CD4-positive, alpha-beta T cell treated with Interleukin-1 beta for 1 hour (primary cell): ENCODE data around the gene TEAD2.
"Not testable (repeated sequence)": the region's sequence is repeated elsewhere in the genome, so short reads cannot be mapped to it uniquely, and the experiment has no call there.

Experiments used
- DNase-seq, 2 donors: peaks; one replicate each; pipeline ENCODE4 v3.0.0-alpha.2; 2020 to 2022

TEAD2 gene

DNA sequence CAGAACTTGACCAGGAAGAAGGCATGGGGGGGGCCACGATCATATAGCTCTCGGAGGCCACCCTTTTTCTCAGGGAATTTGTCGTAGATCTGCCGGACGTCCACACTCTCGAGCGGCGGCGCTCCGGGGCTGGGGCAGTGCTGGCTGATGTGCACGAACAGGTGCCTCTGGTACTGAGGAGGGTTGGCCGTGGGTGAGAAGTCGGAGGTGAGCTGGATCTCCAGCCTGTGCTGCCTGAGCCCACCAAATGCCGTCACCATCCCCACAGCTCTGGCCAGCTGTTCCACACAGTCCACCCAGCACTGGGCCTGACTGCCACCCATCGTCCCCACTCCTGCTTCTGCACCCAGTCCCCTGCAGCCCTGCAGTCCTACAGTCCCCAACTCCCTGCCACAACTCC is 15.0 kb downstream of the TEAD2 start:
- no peak for DNase-seq

- no peak for DNase-seq
Measured at GRCh38 chr19:49344505-49345423, 17.5 kb downstream of the TEAD2 start.

GRCh38 chr19:49343123-49343522 is 19.1 kb downstream of the TEAD2 start:
- no peak for DNase-seq

DNA sequence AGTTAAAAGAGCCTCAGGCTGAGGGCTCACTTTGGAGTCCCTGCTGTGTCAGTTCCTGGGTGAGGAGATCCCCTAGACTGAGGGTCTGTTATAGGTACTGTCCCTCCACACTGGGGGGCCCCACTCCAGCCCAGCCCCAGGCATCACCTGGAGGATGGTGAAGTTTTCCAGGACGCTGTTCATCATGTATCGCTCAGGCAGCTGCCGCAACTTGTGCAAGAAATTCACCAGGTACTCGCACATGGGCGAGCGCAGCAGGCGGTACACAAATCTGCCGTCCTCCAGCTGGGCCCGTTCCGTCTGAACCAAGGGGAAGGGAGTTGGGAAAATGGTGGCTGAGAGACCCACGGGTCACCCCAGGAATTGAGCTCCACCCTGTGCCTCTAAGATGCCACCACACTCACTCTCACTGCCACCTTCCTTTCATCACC is 19.9 kb downstream of the TEAD2 start:
- DNase-seq, result no peak

DNA sequence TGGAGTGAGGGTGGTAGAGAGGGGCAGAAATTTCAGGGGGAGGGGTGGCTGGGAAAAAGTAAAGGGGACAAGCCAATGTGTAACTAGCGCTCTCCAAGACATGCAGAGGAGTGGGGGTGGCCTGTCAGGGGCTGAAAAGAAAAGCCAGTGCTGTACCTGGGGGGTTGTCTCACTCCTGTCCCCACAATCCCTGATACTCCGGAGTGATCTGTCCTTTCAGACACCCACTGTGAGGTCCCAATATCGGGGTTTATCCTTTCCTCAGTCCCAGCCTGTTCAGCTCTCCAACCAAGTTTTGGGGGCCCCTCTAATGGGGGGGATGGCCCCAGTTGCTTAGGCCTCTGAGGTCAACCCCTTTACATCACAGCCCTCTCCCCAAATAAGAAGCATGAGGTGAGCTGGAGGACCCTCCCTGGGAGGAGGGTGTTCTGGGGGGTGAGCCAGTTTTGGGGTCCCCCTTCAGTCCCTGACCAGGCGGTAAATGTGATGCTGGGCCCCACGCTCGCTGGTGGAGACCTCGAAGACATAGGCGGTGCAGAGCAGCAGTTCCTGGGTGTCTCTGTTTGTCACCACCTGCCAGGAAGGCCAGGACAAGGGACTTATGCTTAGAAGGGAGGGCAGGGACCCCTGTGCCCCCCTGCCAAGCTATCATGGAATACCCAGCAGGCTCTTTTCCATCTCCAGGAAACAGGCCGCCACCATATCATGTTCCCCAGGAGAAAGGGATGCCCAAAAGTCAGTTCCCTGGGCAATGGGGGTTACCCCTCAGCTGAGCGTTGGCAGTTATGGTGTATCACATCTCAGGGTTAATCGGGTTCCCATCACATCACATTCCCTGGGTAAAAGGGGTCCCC is 21.1 kb downstream of the TEAD2 start:
- DNase-seq, result no peak

DNA sequence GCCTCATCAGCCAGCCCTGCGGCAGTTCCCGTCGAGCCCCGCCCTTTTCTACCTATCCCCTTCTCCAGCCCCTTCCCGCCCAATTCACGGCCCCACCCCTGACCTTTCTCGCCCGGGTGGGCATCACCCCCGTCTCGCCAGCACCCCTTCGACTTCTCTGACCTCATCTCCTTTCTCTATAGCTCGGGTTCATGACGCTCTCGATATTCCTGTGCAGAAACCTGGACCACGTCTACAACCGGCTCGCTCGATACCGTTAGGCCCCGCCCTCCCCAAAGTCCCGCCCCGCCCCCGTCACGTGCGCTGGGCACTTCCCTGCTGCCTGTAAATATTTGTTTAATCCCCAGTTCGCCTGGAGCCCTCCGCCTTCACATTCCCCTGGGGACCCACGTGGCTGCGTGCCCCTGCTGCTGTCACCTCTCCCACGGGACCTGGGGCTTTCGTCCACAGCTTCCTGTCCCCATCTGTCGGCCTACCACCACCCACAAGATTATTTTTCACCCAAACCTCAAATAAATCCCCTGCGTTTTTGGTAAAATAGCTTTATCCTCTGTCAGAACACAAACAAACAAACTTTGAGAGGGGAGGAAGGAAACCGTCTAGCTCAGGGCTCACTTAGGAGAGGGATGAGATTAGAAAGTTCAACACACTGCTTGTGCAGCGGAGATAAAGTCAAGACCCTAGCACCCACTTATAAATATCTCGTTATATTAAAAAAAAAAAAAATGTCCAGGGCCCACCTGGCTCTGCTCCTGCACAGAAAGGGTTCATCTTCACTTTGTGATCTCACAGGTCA is 21.9 kb downstream of the TEAD2 start:
- peak; percentile 18 to 91 for DNase-seq

DNA sequence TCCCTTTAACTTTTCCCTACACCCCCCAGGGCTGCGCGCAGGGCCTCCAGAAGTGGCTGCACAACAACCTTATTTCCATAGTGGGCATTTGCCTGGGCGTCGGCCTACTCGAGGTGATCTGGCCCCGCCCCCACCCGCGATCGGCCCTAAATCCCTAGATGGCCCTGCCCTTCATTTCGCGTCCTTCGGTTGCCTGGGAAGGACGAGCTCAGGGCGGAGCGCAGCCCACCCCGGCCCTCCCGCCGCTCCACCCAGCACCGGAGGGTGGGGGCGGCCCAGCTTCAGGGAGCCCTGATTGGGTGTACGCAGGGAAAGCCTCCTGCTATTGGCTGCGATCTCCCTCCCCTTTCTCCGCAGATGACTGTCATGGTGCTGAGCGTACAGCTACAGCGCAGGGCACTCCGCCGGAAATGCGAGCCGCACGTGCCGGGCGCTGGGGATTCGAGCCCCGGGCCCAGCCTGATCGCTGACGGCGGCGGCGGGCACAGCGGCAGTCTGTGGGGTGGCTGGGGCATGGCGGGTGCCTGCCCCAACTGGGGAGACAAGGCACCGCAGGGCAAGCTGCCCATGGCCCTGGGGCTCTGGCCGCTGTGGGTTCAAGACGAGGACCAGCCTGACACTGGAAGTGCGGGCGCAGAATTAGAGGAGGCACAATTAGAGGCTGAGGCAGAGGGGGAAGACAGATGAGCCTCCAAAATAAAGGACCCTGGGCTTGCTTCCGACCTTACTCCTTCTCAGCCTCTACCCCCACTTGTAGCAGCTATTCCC is 22.7 kb downstream of the TEAD2 start:
- no peak for DNase-seq

- DNase-seq, result peak; percentile 15 to 35
Measured at GRCh38 chr19:49338691-49339300, 23.4 kb downstream of the TEAD2 start.

- no peak for DNase-seq
Measured at GRCh38 chr19:49338023-49338677, 24.1 kb downstream of the TEAD2 start.

GRCh38 chr19:49337267-49338022 is 24.8 kb downstream of the TEAD2 start:
- DNase-seq, result no peak

DNA sequence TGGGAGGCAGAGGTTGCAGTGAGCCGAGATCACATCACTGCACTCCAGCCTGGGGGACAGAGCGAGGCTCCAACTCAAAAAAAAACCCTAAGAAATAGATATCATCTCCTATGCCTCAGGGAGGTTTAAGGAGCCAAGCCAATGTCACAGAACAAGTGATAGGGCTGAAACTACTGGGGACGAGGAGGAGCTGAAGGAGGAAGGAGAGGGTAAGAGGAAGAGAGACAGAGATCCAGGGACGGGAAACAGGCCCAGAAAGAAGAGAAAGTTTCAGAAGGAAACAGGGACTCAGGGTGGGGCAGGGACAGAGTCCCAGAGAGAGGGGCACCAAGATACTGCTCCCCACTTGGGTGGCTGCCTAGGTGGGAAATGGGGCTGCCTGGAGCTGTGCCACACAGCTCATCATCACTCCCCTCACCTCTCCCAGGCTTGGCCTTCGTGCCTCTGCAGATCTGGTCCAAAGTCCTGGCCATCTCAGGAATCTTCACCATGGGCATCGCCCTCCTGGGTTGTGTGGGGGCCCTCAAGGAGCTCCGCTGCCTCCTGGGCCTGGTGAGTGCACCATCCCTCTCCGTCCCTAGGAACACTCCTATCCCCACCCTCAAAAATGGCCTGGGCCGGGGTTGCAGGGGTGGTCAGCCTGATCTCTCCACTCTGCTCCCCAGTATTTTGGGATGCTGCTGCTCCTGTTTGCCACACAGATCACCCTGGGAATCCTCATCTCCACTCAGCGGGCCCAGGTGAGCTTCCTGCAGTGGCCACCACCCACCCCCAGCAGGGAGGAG is 25.5 kb downstream of the TEAD2 start:
- no peak for DNase-seq

GRCh38 chr19:49335784-49336481 is 26.3 kb downstream of the TEAD2 start:
- peak; percentile 39 to 45 for DNase-seq

GRCh38 chr19:49335071-49335783 is 27.0 kb downstream of the TEAD2 start, which contains the start of gene CD37:
Gene CD37, plus strand, starts transcription at chr19:49335406. Its CDS starts 135 bp downstream, at chr19:49335541.
- peak; percentile 43 to 69 for DNase-seq

DNA sequence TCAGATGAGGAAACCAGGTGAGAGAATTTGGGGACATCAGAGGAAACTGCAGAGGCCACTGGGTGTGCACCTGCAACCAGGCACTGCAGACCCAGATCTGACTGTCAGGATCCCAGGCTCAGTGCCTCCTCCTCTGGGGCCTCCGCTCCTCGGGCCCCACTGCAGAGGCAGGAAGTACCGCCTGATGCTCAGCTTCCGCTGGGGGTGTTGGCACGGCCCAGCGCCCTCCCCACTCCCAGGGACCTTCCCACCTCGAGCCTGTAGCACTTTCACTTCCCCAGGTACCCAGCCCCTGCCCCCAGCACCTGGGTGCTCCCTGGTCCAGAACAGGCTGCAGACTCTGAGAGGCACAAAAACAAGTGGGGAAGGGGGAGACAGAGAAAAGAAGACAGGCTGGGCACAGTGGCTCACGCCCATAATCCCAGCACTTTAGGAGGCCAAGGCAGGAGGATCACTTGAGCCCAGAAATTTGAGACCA is 28.4 kb downstream of the TEAD2 start:
- DNase-seq, result peak; percentile 72 to 86

DNA sequence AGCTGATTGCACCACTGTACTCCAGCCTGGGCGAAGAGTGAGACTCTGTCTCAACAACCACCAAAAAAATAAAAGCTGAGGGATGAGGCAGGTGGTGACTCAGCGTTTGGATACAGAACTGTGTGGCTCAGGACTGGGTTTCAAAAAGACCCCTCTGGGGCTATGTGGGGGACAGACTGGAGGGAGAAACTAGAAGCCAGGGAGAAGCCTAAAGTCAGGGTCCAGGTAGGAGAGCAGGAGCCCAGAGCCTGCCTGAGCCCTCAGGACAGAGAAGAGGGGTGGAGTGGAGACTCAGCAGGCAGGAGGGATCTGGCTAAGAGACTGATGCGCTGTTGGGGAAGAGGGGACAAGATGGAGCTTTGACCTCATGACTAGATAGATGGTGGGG is 28.8 kb downstream of the TEAD2 start:
- DNase-seq, result no peak

GRCh38 chr19:49332691-49333417 is 29.4 kb downstream of the TEAD2 start:
- DNase-seq, result not testable (repeated sequence)

- peak; percentile 69 to 78 for DNase-seq
Measured at GRCh38 chr19:49331616-49332055, 30.6 kb downstream of the TEAD2 start.
